Mammary epithelial cell (primary cell): ENCODE data around the gene KDM4C.

ENCODE experiments used
- CTCF ChIP-seq, 2 donors: IDR thresholded peaks in 1 of 2; conservative IDR thresholded peaks in 1 of 2; 2 replicates each; pipeline ENCODE4 v1.5.1; 2011 to 2012; ENCODE audit warnings: inconsistent platforms in 2 of 2, low read length in 2 of 2, mild to moderate bottlenecking in 2 of 2, control low read depth in 1 of 2, low read depth in 1 of 2; ENCODE audit not compliant: insufficient read depth in 1 of 2; ENCODE audit errors: extremely low read depth in 1 of 2
- EZH2 ChIP-seq: IDR thresholded peaks from 2 replicates; pipeline ENCODE4 v1.6.1; 2012; ENCODE audit warnings: low read length, inconsistent platforms, borderline replicate concordance

GRCh38 chr9:6910032-6910431 is 152.3 kb downstream of the KDM4C start:
- peak; percentile 34 to 45 for TF ChIP-seq CTCF (conservative IDR thresholded peaks at IDR 0.05 in 1 of 2, IDR thresholded peaks at IDR 0.05 in 1 of 2; ENCODE audit: extremely low read depth in 1 of 2, insufficient read depth in 1 of 2, low read depth in 1 of 2, low read length in 2 of 2)
- TF ChIP-seq EZH2: no peak
